BLaER1 (cell line): Measurements from ENCODE around the gene DNAJC9.

ENCODE experiments used
- H3K27ac ChIP-seq: shearing (Covaris generic); formaldehyde crosslinking; 2 replicates; pipeline ENCODE4 v1.8.1; 2022
- H3K27me3 ChIP-seq: shearing (Covaris generic); formaldehyde crosslinking; 2 replicates; pipeline ENCODE4 v1.8.1; 2022
- H3K36me3 ChIP-seq: shearing (Covaris generic); formaldehyde crosslinking; 2 replicates; pipeline ENCODE4 v1.8.1; 2022
- H3K4me1 ChIP-seq: shearing (Covaris generic); formaldehyde crosslinking; 2 replicates; pipeline ENCODE4 v1.8.1; 2022
- H3K4me2 ChIP-seq: shearing (Covaris generic); formaldehyde crosslinking; 2 replicates; pipeline ENCODE4 v1.8.1; 2022
- H3K4me3 ChIP-seq: shearing (Covaris generic); formaldehyde crosslinking; 2 replicates; pipeline ENCODE4 v1.8.1; 2022
- H3K9ac ChIP-seq: shearing (Covaris generic); formaldehyde crosslinking; 2 replicates; pipeline ENCODE4 v1.8.1; 2022
- H3K9me3 ChIP-seq: shearing (Covaris generic); formaldehyde crosslinking; 2 replicates; pipeline ENCODE4 v1.8.1; 2022
- H4K20me1 ChIP-seq: shearing (Covaris generic); formaldehyde crosslinking; 2 replicates; pipeline ENCODE4 v1.8.1; 2022
- Cebpa-rat ChIP-seq: shearing (Covaris generic); IDR thresholded peaks from 2 replicates; pipeline ENCODE4 v1.8.1; 2022

The DNAJC9 gene

DNA sequence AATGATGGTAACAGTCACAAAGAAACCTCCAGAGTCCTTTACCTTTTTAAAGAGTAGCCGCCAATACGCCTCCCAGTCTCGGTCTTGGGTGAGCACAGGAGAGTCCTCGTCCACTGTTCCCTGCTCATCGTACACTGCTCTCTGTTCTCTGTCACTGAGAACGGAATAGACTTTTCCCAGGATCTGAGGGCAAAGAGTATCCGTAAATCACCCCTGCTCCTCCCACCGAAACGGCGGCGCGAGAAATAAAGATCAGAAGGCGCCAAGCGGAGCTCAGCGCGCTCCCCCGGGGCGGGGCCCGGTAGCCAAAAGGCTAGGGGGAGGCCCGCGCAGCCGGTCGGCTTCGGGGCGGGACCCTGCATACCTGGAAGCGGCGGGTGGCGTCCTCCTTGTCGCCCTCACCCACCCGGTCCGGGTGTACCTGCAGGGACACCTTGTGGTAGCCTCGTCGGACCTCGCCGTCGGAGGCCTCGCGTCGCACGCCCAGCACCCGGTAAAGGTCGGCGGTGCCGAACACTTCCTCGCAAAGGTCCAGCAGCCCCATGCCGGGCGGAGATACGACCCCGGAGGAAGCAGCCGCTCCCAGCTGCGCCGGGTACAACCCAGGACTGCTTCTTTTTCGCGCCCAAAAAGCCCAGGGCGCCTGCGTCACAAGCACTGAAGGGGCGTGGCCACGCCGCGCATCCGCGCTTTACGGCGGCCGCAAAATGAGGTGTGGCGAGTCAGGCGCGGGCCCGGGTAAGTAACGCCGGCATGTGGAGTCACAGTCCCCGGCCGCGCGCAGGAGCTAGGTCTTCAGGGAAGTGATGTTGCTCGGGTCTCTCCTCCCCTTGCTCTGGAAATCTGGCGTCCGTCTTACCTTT lies at the start of gene DNAJC9:
Gene DNAJC9 (minus strand): TSS at position 610 of the 863 bp plus-strand sequence. CDS start 66 bp downstream, at position 544.
- Histone ChIP-seq H3K27ac (peak within 1 kb of the TSS; percentile 87), H3K9ac (peak within 1 kb of the TSS; percentile 91), H3K9me3 (no peaks in the 10 kb centered on the region), H3K4me2 (peak within 1 kb of the TSS; percentile 92), H3K27me3 (no peaks in the 10 kb centered on the region), H3K4me3 (peak within 1 kb of the TSS; percentile 87), H3K36me3 (peaks cover 63% of the 10 kb centered on the region), H3K4me1 (peaks cover 74% of the 10 kb centered on the region), H4K20me1 (no peaks in the 10 kb centered on the region)
- no peak for TF ChIP-seq Cebpa-rat

- Histone ChIP-seq H3K36me3 (peaks cover 5% of the 10 kb centered on the region), H3K27ac (no peak overlapping the region), H4K20me1 (no peaks in the 10 kb centered on the region), H3K4me1 (no peaks in the 10 kb centered on the region), H3K4me3 (no peak overlapping the region), H3K4me2 (no peak overlapping the region), H3K9me3 (peaks cover 11% of the 10 kb centered on the region), H3K9ac (no peak overlapping the region), H3K27me3 (no peaks in the 10 kb centered on the region)
- no peak for TF ChIP-seq Cebpa-rat
Measured at GRCh38 chr10:73293461-73293860, 46.4 kb upstream of the DNAJC9 start.

DNA sequence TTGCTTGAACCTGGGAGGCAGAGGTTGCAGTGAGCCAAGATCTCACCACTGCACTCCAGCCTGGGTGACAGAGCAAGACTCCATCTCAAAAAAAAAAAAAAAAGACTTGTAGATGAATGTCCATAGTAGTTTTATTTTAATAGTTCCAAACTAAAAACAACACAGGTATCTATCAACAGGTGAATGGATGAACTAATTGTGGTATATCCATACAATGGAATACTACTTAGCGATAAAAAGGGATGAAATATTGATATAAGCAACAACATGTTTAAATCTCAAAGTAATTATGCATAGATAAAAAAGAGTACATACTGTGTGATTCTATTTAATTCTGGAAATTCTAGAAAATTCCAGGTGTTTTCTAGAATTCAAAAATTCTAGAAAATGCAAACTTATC lies 42.9 kb upstream of the DNAJC9 start:
- no peak overlapping the region for H3K4me3 ChIP-seq
- no peak overlapping the region for H3K27ac ChIP-seq
- H4K20me1 ChIP-seq, result no peaks in the 10 kb centered on the region
- H3K36me3 ChIP-seq, result peaks cover 5% of the 10 kb centered on the region
- peaks cover 26% of the 10 kb centered on the region for H3K9me3 ChIP-seq
- H3K9ac ChIP-seq, result no peak overlapping the region
- no peaks in the 10 kb centered on the region for H3K27me3 ChIP-seq
- no peaks in the 10 kb centered on the region for H3K4me1 ChIP-seq
- TF ChIP-seq Cebpa-rat, result no peak
- H3K4me2 ChIP-seq, result no peak overlapping the region

DNA sequence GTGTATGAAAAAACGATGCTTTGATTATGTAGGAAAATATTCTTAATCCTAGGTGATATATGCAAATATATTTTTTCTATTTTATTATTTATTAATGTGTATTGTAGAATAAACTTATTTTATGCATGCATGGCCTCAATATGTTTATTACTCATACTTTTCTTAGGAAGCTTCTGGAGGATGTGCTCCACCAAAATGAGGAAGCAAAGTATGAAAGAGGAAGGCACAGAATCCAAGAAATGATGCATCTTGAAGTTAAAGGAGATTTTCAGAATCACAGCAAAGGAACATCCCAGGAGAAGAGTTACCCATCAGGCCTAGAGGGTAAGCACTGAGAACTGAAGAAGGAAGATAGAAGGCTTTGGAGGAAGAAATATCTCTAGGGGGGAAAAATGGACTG lies 40.4 kb upstream of the DNAJC9 start:
- Histone ChIP-seq H3K36me3 (peaks cover 5% of the 10 kb centered on the region), H3K27me3 (no peaks in the 10 kb centered on the region), H4K20me1 (no peaks in the 10 kb centered on the region), H3K9ac (no peak overlapping the region), H3K27ac (no peak overlapping the region), H3K4me1 (no peaks in the 10 kb centered on the region), H3K4me2 (no peak overlapping the region), H3K4me3 (no peak overlapping the region), H3K9me3 (peaks cover 26% of the 10 kb centered on the region)
- TF ChIP-seq Cebpa-rat, result no peak

DNA sequence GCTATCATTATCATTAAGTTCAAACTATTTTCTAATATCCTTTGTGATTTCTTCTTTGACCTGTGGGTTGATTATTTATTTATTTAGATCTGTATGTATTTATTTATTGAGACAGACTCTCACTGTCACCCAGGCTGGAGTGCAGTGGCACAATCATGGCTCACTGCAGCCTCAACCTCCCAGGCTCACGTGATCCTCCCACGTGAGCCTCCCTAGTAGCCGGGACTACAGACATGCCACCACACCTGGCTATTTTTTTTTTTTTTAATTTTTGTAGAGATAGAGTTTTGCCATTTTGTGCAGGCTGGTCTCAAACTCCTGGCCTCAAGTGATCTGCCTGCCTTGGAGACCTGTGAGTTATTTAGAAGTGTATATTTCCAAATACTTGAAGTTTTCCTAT lies 34.0 kb upstream of the DNAJC9 start:
- H3K4me1 ChIP-seq, result no peaks in the 10 kb centered on the region
- peaks cover 6% of the 10 kb centered on the region for H3K9me3 ChIP-seq
- H3K27me3 ChIP-seq, result no peaks in the 10 kb centered on the region
- no peak overlapping the region for H3K9ac ChIP-seq
- H3K4me3 ChIP-seq, result no peak overlapping the region
- no peak for TF ChIP-seq Cebpa-rat
- H4K20me1 ChIP-seq, result no peaks in the 10 kb centered on the region
- no peak overlapping the region for H3K4me2 ChIP-seq
- no peaks in the 10 kb centered on the region for H3K36me3 ChIP-seq
- H3K27ac ChIP-seq, result no peak overlapping the region

GRCh38 chr10:73264423-73264822 lies 17.4 kb upstream of the DNAJC9 start:
- no peaks in the 10 kb centered on the region for H4K20me1 ChIP-seq
- peaks cover 10% of the 10 kb centered on the region for H3K9me3 ChIP-seq
- H3K36me3 ChIP-seq, result no peaks in the 10 kb centered on the region
- no peak for TF ChIP-seq Cebpa-rat
- H3K4me1 ChIP-seq, result no peaks in the 10 kb centered on the region
- no peak overlapping the region for H3K27ac ChIP-seq
- no peaks in the 10 kb centered on the region for H3K27me3 ChIP-seq
- no peak overlapping the region for H3K9ac ChIP-seq
- H3K4me2 ChIP-seq, result no peak overlapping the region
- H3K4me3 ChIP-seq, result no peak overlapping the region

DNA sequence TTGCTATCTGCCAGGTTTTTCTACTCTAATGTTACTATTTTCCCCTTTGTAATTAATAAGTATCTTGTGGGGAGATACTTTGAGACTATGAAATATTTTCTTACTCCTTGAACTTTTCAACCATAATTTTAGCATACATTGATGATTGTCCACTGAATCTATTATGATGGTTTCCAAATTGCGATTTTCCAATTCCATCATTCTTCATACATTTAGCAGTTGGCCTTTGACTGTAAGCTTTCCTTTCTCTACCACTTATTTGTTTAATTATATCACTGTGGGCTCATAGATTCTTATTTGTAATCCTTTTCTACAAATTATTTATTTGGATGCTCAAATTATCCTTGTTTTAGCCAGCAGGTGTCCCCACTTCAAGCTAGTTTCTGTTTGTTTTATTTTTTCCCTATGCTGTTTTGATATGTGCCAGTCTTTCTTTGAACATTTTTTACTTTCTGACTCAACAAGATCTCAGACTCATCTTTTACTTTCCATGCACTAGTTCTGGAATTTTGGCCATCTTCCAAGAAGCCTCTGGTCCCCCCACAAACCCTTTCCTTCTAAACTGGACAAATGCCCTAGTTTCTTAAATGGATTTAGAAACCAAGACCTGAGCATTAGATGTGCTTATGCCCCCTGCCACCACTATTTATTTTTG lies 16.8 kb upstream of the DNAJC9 start:
- H3K27me3 ChIP-seq, result no peaks in the 10 kb centered on the region
- no peaks in the 10 kb centered on the region for H3K36me3 ChIP-seq
- H3K4me3 ChIP-seq, result no peak overlapping the region
- no peak overlapping the region for H3K4me2 ChIP-seq
- H4K20me1 ChIP-seq, result no peaks in the 10 kb centered on the region
- H3K9ac ChIP-seq, result no peak overlapping the region
- TF ChIP-seq Cebpa-rat, result no peak
- H3K9me3 ChIP-seq, result peaks cover 16% of the 10 kb centered on the region
- H3K4me1 ChIP-seq, result no peaks in the 10 kb centered on the region
- no peak overlapping the region for H3K27ac ChIP-seq

- no peak for TF ChIP-seq Cebpa-rat
Measured at GRCh38 chr10:73262880-73263555, 16.0 kb upstream of the DNAJC9 start.

GRCh38 chr10:73262105-73262730 lies 15.2 kb upstream of the DNAJC9 start:
- H3K4me3 ChIP-seq, result no peak overlapping the region
- H3K4me2 ChIP-seq, result no peak overlapping the region
- no peak for TF ChIP-seq Cebpa-rat
- no peaks in the 10 kb centered on the region for H3K27me3 ChIP-seq
- peaks cover 22% of the 10 kb centered on the region for H3K9me3 ChIP-seq
- no peaks in the 10 kb centered on the region for H4K20me1 ChIP-seq
- H3K4me1 ChIP-seq, result no peaks in the 10 kb centered on the region
- no peak overlapping the region for H3K9ac ChIP-seq
- H3K27ac ChIP-seq, result no peak overlapping the region
- H3K36me3 ChIP-seq, result no peaks in the 10 kb centered on the region

More at GRCh38 chr10:73262880-73263555, 16.0 kb upstream of the DNAJC9 start:
- no peak overlapping the region for H3K4me3 ChIP-seq
- no peaks in the 10 kb centered on the region for H3K27me3 ChIP-seq
- H3K4me1 ChIP-seq, result no peaks in the 10 kb centered on the region
- no peaks in the 10 kb centered on the region for H4K20me1 ChIP-seq
- no peaks in the 10 kb centered on the region for H3K36me3 ChIP-seq
- no peak overlapping the region for H3K4me2 ChIP-seq
- no peak overlapping the region for H3K9ac ChIP-seq
- H3K9me3 ChIP-seq, result peaks cover 22% of the 10 kb centered on the region
- no peak overlapping the region for H3K27ac ChIP-seq
